ENCODE measurements around the gene CEACAM19.
"Not testable (repeated sequence)": the region's sequence is repeated elsewhere in the genome, so short reads cannot be mapped to it uniquely, and the experiment has no call there.

The CEACAM19 gene, protein sequence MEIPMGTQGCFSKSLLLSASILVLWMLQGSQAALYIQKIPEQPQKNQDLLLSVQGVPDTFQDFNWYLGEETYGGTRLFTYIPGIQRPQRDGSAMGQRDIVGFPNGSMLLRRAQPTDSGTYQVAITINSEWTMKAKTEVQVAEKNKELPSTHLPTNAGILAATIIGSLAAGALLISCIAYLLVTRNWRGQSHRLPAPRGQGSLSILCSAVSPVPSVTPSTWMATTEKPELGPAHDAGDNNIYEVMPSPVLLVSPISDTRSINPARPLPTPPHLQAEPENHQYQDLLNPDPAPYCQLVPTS

GRCh38 chr19:44671400-44671799 lies at the start of gene CEACAM19:
Gene CEACAM19, plus strand, starts transcription at chr19:44671482. Its CDS starts 450 bp downstream, at chr19:44671932.
- no peak for DNase-seq (ENCODE audit: low read depth, low spot score)

GRCh38 chr19:44623080-44623479 lies 48.2 kb upstream of the CEACAM19 start:
- DNase-seq (ENCODE audit: low read depth, low spot score), result no peak

- no peak for DNase-seq (ENCODE audit: low read depth, low spot score)
Measured at GRCh38 chr19:44623626-44624025, 47.7 kb upstream of the CEACAM19 start.

GRCh38 chr19:44624840-44625354 lies 46.4 kb upstream of the CEACAM19 start:
- no peak for DNase-seq (ENCODE audit: low read depth, low spot score)

- DNase-seq (ENCODE audit: low read depth, low spot score), result not testable (repeated sequence)
Measured at GRCh38 chr19:44625637-44626036, 45.6 kb upstream of the CEACAM19 start.

DNA sequence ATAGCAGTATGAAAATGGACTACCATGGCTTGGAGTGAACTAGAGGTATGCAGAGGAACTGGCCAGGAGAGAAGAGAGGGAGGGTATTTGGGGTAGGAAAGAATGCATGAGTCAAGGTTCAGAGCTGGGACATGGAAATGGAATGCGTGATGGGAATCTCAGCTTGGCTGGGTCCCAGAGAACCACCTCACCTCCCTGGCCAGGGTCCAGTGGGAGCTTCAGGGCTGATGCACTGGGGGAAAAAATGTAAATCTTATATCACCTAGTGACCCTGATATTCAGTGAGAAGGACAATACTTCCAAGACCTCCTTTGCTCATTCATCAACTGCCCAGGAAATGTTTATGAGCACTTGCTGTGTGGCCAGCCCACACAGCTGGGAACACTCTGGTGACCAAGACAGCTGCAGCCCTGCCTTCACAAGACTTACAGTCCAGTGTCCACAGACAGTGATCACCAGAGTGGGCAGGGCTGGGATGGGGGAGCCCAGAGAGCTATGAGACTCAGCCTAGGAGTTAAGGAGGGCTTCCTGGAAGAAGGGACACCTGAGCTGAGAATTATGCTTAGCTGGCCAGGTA lies 45.1 kb upstream of the CEACAM19 start:
- DNase-seq (ENCODE audit: low read depth, low spot score), result no peak

DNA sequence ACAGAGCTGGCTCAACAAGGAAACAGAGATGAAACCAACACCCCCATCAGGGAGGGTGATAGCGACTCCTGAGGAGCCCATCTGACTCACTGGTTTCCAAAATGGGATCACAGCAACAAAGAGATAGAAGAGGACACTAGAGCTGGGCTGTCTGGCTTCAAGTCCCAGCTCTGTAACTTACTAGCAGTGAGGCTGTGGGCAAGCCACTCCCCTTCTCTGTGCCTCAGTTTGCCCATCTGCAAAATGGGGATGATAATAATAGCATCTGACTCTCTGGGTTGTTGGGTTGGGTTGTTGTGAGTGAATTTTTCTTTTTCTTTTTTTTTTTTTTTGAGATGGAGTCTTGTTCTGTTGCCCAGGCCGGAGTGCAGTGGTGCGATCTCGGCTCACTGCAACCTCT lies 43.7 kb upstream of the CEACAM19 start:
- no peak for DNase-seq (ENCODE audit: low read depth, low spot score)

GRCh38 chr19:44628793-44629192 lies 42.5 kb upstream of the CEACAM19 start:
- DNase-seq (ENCODE audit: low read depth, low spot score), result no peak

DNA sequence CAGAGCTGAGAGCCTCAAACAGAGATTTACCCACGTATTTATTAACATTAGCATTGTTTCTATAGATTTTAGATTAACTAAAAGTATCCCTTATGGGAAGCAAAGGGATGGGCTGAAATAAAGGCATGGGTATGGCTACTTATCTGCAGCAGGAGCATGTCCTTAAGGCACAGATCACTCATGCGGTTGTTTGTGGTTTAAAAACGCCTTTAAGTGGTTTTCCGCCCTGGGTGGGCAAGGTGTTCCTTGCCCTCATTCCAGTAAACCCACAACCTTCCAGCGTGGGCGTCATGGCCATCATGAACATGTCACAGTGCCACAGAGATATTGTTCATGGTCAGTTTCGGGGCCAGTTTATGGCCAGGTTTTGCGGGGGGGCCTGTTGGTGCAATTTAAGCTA lies 39.7 kb upstream of the CEACAM19 start:
- DNase-seq (ENCODE audit: low read depth, low spot score), result not testable (repeated sequence)

DNA sequence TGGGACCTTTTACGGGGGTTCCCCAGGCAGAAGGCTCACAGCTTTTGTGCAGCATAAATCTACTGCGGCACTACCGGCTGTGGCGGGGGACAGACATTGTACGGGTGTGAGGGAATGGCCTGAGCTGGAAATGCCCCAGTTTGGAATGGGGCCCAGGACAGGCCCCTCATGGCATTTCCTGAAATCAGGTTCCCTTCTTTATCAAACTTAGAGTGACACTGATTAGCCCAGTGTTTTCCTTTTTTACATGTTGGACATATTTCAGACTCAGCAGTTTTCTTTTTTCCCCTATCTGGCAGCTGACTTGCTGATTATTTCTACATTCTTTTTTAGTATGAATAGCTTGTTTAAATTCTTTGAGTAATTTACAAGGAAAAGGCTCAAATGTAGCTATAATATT lies 37.2 kb upstream of the CEACAM19 start:
- not testable (repeated sequence) for DNase-seq (ENCODE audit: low read depth, low spot score)

DNA sequence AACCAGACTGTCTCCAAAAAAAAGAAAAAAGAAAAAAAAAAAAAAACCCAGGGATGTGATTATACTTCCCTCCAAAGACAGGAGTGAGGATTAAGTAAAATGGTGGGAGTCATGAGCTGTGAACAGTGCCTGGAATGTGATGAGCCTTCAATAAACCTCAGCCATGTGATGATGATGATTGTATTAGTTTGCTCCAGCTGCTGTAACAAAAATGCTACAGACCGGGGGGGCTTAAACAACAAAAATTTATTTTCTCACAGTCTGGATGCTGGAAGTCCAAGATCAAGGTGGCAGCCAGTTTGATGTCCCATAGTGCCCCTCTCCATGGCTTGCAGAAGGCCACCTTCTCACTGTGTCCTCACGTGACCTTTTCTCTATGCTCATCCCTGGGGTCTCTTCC lies 36.5 kb upstream of the CEACAM19 start:
- DNase-seq (ENCODE audit: low read depth, low spot score), result no peak

DNA sequence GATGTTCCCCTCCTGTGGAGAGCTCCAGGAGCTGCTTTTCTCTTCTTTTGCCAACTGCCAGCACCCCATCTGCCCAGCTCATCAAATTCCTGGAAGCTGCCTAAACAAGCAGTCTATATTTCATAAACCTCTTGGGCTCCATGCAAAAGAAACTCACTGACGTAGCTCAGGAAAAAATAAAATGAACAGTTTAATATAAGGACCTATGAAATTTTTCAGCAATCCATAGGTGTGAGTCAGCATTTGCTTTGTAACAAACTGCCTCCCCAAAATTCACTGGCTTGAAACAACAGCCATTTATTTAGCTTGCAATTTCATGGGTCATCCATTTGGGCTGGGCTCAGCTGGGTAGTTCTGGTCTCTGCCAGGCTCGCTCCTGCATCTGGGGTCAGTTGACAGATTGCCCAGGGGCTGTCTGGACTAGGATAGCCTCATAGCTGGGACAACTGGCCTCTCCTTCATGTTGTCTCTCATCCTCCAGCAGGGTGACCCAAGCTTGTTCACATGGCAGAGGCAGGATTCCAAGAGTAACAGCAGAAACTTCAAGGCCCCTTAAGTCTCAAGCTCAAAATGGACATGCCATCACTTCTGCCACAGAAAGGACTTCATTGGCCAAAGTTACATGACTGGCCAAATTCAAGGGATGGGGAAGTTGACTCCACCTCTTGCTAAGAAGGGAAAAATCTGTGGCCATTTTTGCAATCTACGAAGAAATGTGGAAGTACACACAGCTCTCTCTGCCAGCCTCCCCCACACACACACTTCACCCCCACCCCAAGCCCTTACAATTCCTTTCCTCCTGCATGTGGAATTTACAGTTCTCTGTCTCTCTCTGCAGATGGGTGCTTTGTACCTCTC lies 35.5 kb upstream of the CEACAM19 start:
- DNase-seq (ENCODE audit: low read depth, low spot score), result no peak

- DNase-seq (ENCODE audit: low read depth, low spot score), result no peak
Measured at GRCh38 chr19:44636439-44637389, 34.6 kb upstream of the CEACAM19 start.

GRCh38 chr19:44637390-44637764 lies 33.9 kb upstream of the CEACAM19 start:
- no peak for DNase-seq (ENCODE audit: low read depth, low spot score)

GRCh38 chr19:44640518-44640917 lies 30.8 kb upstream of the CEACAM19 start:
- DNase-seq (ENCODE audit: low read depth, low spot score), result no peak

- DNase-seq (ENCODE audit: low read depth, low spot score), result no peak
Measured at GRCh38 chr19:44641501-44642265, 29.6 kb upstream of the CEACAM19 start.

- DNase-seq (ENCODE audit: low read depth, low spot score), result no peak
Measured at GRCh38 chr19:44642377-44642776, 28.9 kb upstream of the CEACAM19 start.

DNA sequence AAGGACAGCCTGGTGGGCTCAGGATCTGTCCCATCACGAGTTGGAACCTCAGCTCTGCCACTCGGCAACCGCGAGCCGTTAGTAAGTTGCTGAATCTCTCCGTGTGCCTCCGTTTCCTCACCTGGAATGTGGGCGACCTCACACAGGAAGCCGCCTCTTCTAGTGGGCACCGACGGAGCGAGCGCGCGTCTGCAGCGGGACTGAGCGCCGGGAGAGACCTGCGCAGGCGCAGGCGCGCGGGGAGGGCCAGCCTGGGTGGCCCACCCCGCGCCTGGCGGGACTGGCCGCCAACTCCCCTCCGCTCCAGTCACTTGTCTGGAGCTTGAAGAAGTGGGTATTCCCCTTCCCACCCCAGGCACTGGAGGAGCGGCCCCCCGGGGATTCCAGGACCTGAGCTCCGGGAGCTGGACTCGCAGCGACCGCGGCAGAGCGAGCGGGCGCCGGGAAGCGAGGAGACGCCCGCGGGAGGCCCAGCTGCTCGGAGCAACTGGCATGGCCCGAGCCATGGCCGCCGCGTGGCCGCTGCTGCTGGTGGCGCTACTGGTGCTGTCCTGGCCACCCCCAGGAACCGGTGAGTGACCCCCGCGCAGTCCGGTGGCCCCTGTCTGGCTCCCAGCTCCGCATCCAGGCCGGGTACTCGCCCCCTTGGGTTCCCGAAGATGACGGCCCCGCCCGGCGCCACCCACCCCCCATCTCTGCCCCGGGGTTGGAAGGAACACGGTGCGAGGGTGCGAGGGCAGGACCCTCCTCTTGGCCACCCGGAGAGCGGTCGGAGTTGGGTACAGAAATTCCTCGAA lies 27.5 kb upstream of the CEACAM19 start, which contains the start of gene PVR:
Gene PVR, plus strand, starts transcription at position 306 of the 797 bp plus-strand sequence. Its CDS starts 187 bp downstream, at position 493.
- no peak for DNase-seq (ENCODE audit: low read depth, low spot score)

- no peak for DNase-seq (ENCODE audit: low read depth, low spot score)
Measured at GRCh38 chr19:44644402-44645016, 26.8 kb upstream of the CEACAM19 start.
